GM10248 (cell line): Measurements from ENCODE around the gene RASGRP2.

ENCODE experiments used
- CTCF ChIA-PET: fragments of 300-600 bp; sonication (Branson Sonifier 250); formaldehyde crosslinking; extraction: SDS; loops from one replicate; lab custom pipeline; 2021; ENCODE audit warnings: antibody characterized with exemption; lab: Yijun Ruan, JAX
- POLR2A ChIA-PET: fragments of 350-650 bp; sonication (Branson Sonifier 250); formaldehyde crosslinking; extraction: SDS; loops from one replicate; lab custom pipeline; 2020; ENCODE audit warnings: antibody characterized with exemption; lab: Yijun Ruan, JAX
- DNase-seq: peaks from one replicate; pipeline ENCODE4 v3.0.0; 2012; ENCODE audit errors: extremely low spot score
- CTCF ChIP-seq: IDR thresholded peaks from 2 replicates; pipeline ENCODE4 v1.5.1; 2012; ENCODE audit warnings: mild to moderate bottlenecking, low read depth; ENCODE audit errors: extremely low read depth, missing control alignments, control extremely low read depth

The RASGRP2 gene

GRCh38 chr11:64719406-64719805 is 24.5 kb downstream of the RASGRP2 start:
- ChIA-PET CTCF (interaction anchor here (1.1 to 5.5 kb wide), 6 partner anchors 15 to 70 kb away, joined by 3 to 30 read pairs (median 3); no protein-coding TSS in a partner anchor), POLR2A (interaction anchor here (0.6 kb wide), 1 partner anchor 394 kb away, joined by 6 read pairs; no protein-coding TSS in a partner anchor)
- no peak for TF ChIP-seq CTCF
- no peak for DNase-seq

GRCh38 chr11:64718780-64719124 is 25.2 kb downstream of the RASGRP2 start:
- ChIA-PET POLR2A (interaction anchor here (0.6 kb wide), 1 partner anchor 393 kb away, joined by 6 read pairs; no protein-coding TSS in a partner anchor), CTCF (interaction anchor here (1.1 to 5.5 kb wide), 4 partner anchors 15 to 69 kb away, joined by 3 to 30 read pairs (median 3); no protein-coding TSS in a partner anchor)
- no peak for TF ChIP-seq CTCF
- no peak for DNase-seq

GRCh38 chr11:64718084-64718779 is 25.7 kb downstream of the RASGRP2 start:
- CTCF ChIA-PET: interaction anchor here (1.1 to 5.5 kb wide), 3 partner anchors 16 to 29 kb away, joined by 3 to 30 read pairs (median 4); partner anchors contain the start of gene RASGRP2
- POLR2A ChIA-PET: no interaction called here
- TF ChIP-seq CTCF: no peak
- DNase-seq: no peak

- POLR2A ChIA-PET: no interaction called here
- CTCF ChIA-PET: interaction anchor here (1.3 to 5.5 kb wide), 3 partner anchors 10 to 28 kb away, joined by 3 to 30 read pairs (median 4); partner anchors contain the start of gene RASGRP2
- no peak for TF ChIP-seq CTCF
- DNase-seq: no peak
Measured at GRCh38 chr11:64717268-64717578, 26.7 kb downstream of the RASGRP2 start.

- ChIA-PET CTCF (interaction anchor here (1.3 to 5.5 kb wide), 3 partner anchors 10 to 28 kb away, joined by 3 to 30 read pairs (median 4); partner anchors contain the start of gene RASGRP2), POLR2A (no interaction called here)
- no peak for TF ChIP-seq CTCF
- no peak for DNase-seq
Measured at GRCh38 chr11:64716473-64717267, 27.3 kb downstream of the RASGRP2 start.

GRCh38 chr11:64715756-64716472 is 28.0 kb downstream of the RASGRP2 start:
- ChIA-PET CTCF (interaction anchor here (1.1 to 5.5 kb wide), 3 partner anchors 11 to 27 kb away, joined by 3 to 30 read pairs (median 4); no protein-coding TSS in a partner anchor), POLR2A (no interaction called here)
- no peak for TF ChIP-seq CTCF
- no peak for DNase-seq
